NCI-H1105 (cell line): ENCODE data around the gene BCOR.
A peak's percentile ranks its signal among the peaks of the same experiment; 100 is the strongest.

ENCODE experiments used
- DNase-seq: peaks from one replicate; lab custom pipeline; 2025; lab: John Stamatoyannopoulos, UW

The BCOR gene

DNA sequence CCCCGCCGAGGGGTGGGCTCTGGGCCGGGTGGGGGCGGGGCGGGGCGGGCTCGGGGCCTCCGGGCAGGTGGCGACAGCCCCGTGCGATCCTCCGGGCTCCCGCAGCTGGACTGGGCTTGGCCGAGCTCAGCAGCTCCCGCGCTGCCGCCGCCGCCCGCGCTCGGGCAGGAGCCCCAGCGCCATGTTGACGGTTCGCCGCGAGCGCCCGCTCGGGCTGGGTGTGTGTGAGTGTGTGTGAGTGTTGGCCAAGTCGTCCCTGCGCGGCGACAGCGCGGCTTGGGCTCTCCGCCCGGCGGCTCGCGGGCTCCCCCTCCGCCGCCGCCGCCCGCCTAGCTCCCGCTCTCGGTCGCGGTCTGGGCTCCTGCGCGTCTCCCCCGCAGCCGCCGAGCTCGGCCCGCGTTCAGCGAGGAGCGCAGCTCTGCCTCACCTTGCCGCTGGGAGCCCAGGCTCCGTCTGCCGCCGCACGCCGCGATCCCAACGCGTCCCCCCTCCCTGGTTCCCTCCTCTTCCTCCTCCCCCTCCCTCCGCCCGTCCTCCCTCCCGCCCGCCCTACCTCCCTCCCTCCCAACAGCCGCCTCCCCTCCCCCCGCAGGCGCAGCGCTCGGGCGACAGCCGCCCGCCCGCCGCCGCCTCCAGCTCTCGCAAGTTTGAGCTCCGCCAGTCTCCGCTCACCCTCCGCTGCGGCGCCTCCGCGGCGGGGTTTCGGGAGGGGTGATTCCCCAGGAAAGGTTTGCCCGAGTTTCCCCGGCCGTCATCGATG is at the start of gene BCOR:
Gene BCOR, minus strand, starts transcription at position 455 of the 760 bp plus-strand sequence. CDS start 20,029 bp downstream, outside the sequence.
- peak; percentile 63 for DNase-seq

GRCh38 chrX:40147126-40147952 is 49.6 kb upstream of the BCOR start:
- no peak for DNase-seq

- peak; percentile 39 for DNase-seq
These were observed 48.7 kb upstream of the BCOR start for GRCh38 chrX:40146262-40147125.

DNA sequence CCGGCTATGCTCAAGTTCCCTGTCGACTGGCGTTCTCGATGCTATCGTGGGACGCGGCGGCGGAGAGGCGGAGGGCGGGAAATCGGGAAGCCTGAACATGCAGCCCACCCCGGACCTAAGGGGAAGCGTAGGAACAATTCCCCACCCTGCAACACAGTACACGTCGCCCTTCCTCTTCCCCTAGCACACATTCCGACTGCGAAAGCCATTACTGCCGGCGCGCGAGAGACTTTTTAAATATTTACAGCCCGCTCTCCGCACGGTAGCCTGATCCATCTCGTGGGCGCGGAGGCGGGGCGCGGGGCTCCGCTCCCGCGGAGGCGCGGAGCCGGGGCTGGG is 48.1 kb upstream of the BCOR start:
- DNase-seq = no peak

- DNase-seq = peak; percentile 38
These were observed 47.5 kb upstream of the BCOR start for GRCh38 chrX:40145001-40145922.

DNA sequence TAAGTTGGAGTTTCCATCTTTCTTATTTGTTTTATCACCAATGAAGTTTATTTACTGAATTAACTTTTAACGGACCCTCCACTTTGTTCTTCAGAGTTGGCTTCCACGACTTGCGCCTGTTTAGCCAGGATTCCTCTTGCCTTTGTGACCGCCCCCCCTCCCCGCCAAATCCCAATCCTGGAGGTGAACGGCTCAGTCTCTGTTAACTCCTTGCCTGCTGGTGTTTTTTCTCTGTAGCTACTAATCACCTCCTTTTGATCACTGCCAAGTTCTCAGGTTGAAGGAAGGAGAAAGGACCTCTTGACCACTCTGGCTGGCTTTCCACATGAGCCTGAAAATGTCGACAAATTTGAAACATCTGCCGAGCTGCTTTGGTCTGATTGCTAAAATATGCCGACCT is 46.8 kb upstream of the BCOR start:
- DNase-seq = no peak

DNA sequence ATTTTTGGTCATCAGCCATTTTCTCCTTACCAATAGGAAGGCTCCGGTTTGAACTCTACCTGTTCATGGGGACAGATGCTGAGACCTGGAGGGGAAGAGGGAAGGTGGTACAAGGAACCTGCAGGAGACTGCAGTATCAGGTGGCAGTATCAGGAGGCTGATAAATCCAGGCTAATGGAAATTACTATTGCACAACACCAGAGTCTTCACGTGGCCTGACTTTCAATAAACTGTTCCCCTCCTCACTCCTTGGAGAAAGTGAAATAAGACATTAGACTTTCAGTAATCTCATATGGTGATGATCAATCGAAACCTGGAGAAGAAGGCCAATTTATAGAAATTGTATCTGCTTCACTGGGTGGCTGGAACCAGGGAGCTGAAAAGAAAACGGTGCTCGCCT is 46.2 kb upstream of the BCOR start:
- DNase-seq = no peak

- DNase-seq = no peak
These were observed 45.2 kb upstream of the BCOR start for GRCh38 chrX:40143001-40143400.

DNA sequence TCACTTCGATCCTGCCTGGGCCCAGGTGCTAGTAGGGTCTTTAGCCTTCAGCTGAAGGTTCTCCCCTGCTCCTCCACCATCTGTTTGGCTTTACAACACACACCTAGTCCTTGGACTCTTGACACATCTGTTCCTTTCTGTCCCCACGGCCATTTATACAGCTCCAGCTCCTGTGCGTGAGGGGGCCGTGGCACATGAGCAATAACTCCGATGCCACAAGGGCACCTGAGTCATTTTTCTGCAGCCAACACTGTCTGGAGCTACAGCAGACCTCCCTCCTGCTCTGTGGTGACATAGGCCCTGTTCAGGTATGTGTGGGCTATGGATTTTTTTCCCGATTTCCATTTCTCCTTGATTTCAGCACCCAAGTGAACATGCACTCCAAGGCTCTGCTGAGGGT is 44.7 kb upstream of the BCOR start:
- no peak for DNase-seq

DNA sequence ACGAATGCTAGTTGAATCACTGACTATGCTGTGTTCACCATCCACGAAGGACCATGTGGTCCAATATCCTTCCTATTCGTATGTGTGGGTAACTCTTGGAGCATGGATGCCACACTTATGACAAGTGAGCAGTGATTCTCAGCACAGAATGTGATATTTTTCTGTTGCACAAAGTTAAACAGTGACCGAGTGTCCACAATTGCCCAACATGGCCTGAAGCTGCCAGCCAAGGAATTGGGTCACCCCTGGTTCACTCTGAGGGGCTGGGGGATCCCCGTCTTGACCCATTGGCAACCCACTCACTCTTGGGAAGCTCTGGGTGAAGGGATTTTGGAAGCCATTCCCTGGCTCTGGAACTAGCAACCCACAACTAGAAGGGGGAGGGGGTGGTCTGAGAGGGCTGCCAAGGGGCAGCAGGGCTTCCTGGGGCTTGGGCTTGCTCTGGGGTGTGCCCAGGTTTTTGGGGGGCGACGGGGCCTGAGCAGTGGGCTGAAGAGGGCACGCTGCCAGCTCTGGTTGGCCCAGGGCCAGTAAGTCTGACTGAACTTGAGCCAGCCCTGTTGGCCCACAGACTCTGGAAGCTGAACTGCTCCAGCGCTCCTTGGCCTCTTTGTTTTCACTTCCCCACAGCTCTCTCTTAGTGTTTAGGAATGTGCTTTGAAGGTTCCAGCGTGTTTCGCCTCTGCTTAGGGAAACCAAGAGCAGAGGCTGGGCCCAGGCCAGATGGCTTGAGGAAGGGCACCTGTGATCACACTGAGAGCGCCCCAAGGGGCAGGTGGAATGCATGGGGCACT is 43.1 kb upstream of the BCOR start:
- no peak for DNase-seq

GRCh38 chrX:40132751-40133150 is 35.0 kb upstream of the BCOR start:
- no peak for DNase-seq

GRCh38 chrX:40131654-40132337 is 34.0 kb upstream of the BCOR start:
- no peak for DNase-seq

DNA sequence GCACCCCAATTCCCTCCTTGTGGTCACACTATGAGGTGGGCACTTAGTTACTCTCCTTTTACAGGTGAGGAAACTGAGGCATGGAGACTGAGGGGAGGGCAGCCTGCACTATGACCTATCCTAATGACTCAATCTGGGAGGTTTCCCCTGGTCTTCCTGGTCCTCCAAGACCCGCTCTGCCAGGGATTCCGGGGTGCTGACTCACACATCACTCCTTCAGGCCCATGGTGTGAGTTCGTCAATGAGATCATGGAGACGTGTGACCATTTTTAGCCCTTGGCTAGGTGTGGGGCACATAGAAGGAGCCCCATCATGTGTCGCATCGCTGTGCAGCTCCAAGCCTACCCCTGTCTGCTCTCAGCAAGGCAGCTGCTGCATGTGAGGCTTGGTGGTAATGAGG is 32.4 kb upstream of the BCOR start:
- DNase-seq = no peak

DNA sequence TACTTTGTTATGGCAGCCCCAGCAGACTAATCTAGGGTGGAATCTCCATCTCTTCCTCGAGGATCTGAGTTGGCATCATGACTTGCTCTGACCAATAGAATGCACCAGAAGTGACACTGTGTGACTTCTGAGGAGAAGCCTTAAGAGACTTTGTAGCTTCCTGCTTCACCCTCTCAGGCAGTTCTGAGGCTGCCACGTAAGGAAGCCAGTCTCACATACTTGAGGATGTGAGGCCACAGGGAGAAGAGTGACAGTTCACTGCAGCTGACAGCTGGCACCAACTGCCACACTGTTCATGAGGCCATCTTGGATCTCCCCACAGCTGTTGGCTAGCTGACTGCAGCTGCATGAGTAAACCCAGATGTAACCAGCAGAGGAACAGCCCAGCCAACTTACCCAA is 29.3 kb upstream of the BCOR start:
- no peak for DNase-seq

- no peak for DNase-seq
These were observed 24.7 kb upstream of the BCOR start for GRCh38 chrX:40122487-40122886.

DNA sequence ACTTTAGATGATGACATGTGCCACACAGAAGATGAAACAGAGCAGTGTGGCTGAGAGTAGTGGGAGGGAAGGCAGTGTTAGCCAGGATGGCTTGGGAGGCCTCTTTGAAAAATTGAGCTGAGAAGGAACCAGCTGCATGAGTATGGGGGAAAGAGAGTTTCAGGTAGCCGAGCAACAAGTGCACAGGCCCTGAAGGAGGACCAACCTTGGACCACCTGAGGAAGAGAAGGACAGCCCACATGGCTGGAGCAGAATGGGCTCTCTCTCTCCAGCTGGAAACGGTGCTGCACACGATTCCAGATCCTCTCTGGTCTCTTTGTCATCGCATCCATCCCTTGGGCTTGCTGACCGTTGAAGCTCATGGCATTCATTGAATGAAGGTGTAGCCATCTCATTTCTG is 23.9 kb upstream of the BCOR start:
- DNase-seq = no peak

GRCh38 chrX:40120838-40121580 is 23.3 kb upstream of the BCOR start:
- no peak for DNase-seq

- DNase-seq = no peak
These were observed 20.0 kb upstream of the BCOR start for GRCh38 chrX:40117715-40118285.

DNA sequence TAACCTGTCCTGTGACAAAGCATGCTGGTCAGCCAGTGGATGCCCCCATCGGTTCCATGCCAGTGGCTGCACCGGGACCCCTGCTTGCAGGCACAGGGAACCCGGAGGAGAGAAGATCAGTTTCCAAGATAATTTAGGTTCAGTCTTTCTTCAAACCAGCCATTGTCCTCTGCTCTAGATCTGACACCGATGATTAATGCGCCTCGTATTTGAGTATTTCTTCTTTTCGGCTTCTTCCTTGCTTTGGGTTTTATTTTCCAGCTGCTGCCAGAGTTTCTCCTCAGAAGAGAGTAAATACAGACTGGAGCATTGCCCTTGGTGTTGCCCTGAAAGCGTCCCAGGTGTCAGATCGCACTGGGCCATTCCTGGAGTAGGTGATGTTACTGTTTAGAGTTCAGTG is 19.2 kb upstream of the BCOR start:
- DNase-seq = no peak
